ENCODE data around the gene DERL3.

DERL3 gene

GRCh38 chr22:23833017-23833751 is 5.6 kb downstream of the DERL3 start:
- no peak overlapping the region for H3K4me3 Mint-ChIP-seq
- H3K27me3 Mint-ChIP-seq, result no peaks in the 10 kb centered on the region
- H3K4me1 Mint-ChIP-seq, result peaks cover 20% of the 10 kb centered on the region
- H3K27ac Mint-ChIP-seq (ENCODE audit: low read depth), result no peak overlapping the region
- peaks cover 26% of the 10 kb centered on the region for H3K36me3 Mint-ChIP-seq (ENCODE audit: insufficient read depth)
- DNase-seq (ENCODE audit: low spot score in 2 of 2) (no peak), ATAC-seq (replicated peaks; ENCODE audit: extremely low read depth, poor library complexity, severe bottlenecking) (no peak)
- H3K9me3 Mint-ChIP-seq, result no peaks in the 10 kb centered on the region

- H3K4me1 Mint-ChIP-seq, result peaks cover 15% of the 10 kb centered on the region
- peaks cover 28% of the 10 kb centered on the region for H3K36me3 Mint-ChIP-seq (ENCODE audit: insufficient read depth)
- ATAC-seq (replicated peaks; ENCODE audit: extremely low read depth, poor library complexity, severe bottlenecking) (no peak), DNase-seq (ENCODE audit: low spot score in 2 of 2) (no peak)
- no peaks in the 10 kb centered on the region for H3K9me3 Mint-ChIP-seq
- H3K27me3 Mint-ChIP-seq, result no peaks in the 10 kb centered on the region
- H3K27ac Mint-ChIP-seq (ENCODE audit: low read depth), result peak overlapping the region; percentile 35
- no peak overlapping the region for H3K4me3 Mint-ChIP-seq
These were observed 6.4 kb downstream of the DERL3 start for GRCh38 chr22:23832226-23833016.

DNA sequence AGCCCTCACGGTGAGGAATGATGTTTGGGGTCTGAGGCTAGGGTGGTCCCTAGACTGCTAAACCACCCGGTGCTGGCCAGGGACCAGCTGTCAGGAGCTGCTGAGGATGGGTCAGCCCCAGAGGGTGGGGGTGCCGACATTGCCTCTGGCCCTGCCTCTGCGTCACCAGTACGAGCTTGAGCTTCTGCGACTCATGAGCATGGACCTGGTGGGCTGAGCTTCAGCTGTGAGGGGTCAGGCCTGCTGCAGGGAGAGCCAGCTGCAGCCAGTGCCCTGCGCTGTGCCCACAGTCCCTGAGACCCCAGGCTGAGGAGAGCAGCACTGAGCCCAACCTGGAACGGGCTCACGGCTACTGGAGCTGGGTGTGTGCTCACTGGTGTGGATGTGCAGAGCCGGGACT is 7.0 kb downstream of the DERL3 start:
- H3K4me1 Mint-ChIP-seq, result peaks cover 15% of the 10 kb centered on the region
- no peak overlapping the region for H3K4me3 Mint-ChIP-seq
- no peaks in the 10 kb centered on the region for H3K9me3 Mint-ChIP-seq
- no peak for ATAC-seq (replicated peaks; ENCODE audit: extremely low read depth, poor library complexity, severe bottlenecking)
- DNase-seq (ENCODE audit: low spot score in 2 of 2), result no peak
- peaks cover 29% of the 10 kb centered on the region for H3K36me3 Mint-ChIP-seq (ENCODE audit: insufficient read depth)
- peak overlapping the region; percentile 35 for H3K27ac Mint-ChIP-seq (ENCODE audit: low read depth)
- H3K27me3 Mint-ChIP-seq, result no peaks in the 10 kb centered on the region

DNA sequence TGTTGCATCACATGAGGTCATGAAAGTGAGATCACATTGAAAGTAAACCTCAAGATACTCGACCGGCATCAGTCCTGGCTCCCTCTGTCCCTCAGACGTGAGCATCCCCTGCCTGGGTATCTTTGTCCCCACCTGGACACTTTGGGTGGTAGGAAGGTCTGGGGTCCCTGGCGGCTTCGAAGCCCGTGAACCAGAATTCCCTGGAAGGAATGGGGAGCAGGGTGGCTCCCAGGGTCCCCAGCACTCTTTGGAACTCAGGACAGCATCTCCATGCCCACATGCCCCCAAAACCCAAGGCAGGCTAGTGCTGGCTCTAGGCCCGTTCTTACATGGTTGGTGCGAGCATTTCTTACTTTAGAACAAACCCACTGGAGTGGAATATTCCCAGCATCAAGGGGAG is 7.5 kb downstream of the DERL3 start:
- peaks cover 34% of the 10 kb centered on the region for H3K36me3 Mint-ChIP-seq (ENCODE audit: insufficient read depth)
- no peak overlapping the region for H3K27ac Mint-ChIP-seq (ENCODE audit: low read depth)
- ATAC-seq (replicated peaks; ENCODE audit: extremely low read depth, poor library complexity, severe bottlenecking) (no peak), DNase-seq (ENCODE audit: low spot score in 2 of 2) (no peak)
- H3K4me1 Mint-ChIP-seq, result peaks cover 15% of the 10 kb centered on the region
- H3K9me3 Mint-ChIP-seq, result no peaks in the 10 kb centered on the region
- no peaks in the 10 kb centered on the region for H3K27me3 Mint-ChIP-seq
- H3K4me3 Mint-ChIP-seq, result no peak overlapping the region

DNA sequence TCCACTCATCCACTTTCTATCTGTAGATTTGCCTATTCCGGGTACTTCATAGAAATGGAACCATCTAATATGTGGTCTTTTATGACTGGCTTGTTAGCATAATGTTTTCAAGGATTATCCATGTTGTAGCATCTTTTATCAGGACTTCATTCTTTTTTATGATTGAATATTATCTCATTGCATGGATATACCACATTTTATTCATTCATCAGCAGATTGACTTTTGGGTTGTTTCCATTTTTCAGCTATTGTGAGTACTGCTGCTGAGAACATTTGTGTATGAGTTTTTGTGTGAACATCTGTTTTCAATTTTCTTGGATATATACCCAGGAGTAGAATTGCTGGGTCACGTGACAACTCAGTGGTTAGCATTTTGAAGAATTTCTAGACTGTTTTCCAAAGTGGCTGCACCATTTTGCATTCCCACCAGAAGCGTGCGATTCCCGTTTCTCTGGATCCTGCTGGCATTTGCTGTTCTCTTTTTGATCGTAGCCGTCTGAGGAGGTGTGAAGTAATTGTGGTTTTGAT is 8.9 kb downstream of the DERL3 start:
- no peak overlapping the region for H3K27ac Mint-ChIP-seq (ENCODE audit: low read depth)
- ATAC-seq (replicated peaks; ENCODE audit: extremely low read depth, poor library complexity, severe bottlenecking) (no peak), DNase-seq (ENCODE audit: low spot score in 2 of 2) (no peak)
- peaks cover 15% of the 10 kb centered on the region for H3K4me1 Mint-ChIP-seq
- H3K27me3 Mint-ChIP-seq, result no peaks in the 10 kb centered on the region
- H3K36me3 Mint-ChIP-seq (ENCODE audit: insufficient read depth), result peaks cover 38% of the 10 kb centered on the region
- no peak overlapping the region for H3K4me3 Mint-ChIP-seq
- H3K9me3 Mint-ChIP-seq, result no peaks in the 10 kb centered on the region

GRCh38 chr22:23828800-23829680 is 9.8 kb downstream of the DERL3 start:
- no peak overlapping the region for H3K4me3 Mint-ChIP-seq
- H3K9me3 Mint-ChIP-seq, result no peaks in the 10 kb centered on the region
- DNase-seq (ENCODE audit: low spot score in 2 of 2) (no peak), ATAC-seq (replicated peaks; ENCODE audit: extremely low read depth, poor library complexity, severe bottlenecking) (no peak)
- peaks cover 16% of the 10 kb centered on the region for H3K4me1 Mint-ChIP-seq
- peak overlapping the region; percentile 66 for H3K27ac Mint-ChIP-seq (ENCODE audit: low read depth)
- H3K27me3 Mint-ChIP-seq, result no peaks in the 10 kb centered on the region
- H3K36me3 Mint-ChIP-seq (ENCODE audit: insufficient read depth), result peaks cover 45% of the 10 kb centered on the region

GRCh38 chr22:23827351-23827995 is 11.3 kb downstream of the DERL3 start:
- Mint-ChIP-seq H3K4me3 (no peak overlapping the region), H3K27me3 (no peaks in the 10 kb centered on the region), H3K27ac (ENCODE audit: low read depth) (no peak overlapping the region), H3K4me1 (peaks cover 21% of the 10 kb centered on the region), H3K9me3 (no peaks in the 10 kb centered on the region), H3K36me3 (ENCODE audit: insufficient read depth) (peaks cover 54% of the 10 kb centered on the region)
- DNase-seq (ENCODE audit: low spot score in 2 of 2) (no peak), ATAC-seq (replicated peaks; ENCODE audit: extremely low read depth, poor library complexity, severe bottlenecking) (no peak)

GRCh38 chr22:23826510-23827350 is 12.1 kb downstream of the DERL3 start:
- Mint-ChIP-seq H3K36me3 (ENCODE audit: insufficient read depth) (peaks cover 53% of the 10 kb centered on the region), H3K27ac (ENCODE audit: low read depth) (peak overlapping the region; percentile 32), H3K27me3 (no peaks in the 10 kb centered on the region), H3K9me3 (no peaks in the 10 kb centered on the region), H3K4me1 (peaks cover 21% of the 10 kb centered on the region), H3K4me3 (no peak overlapping the region)
- ATAC-seq (replicated peaks; ENCODE audit: extremely low read depth, poor library complexity, severe bottlenecking) (no peak), DNase-seq (ENCODE audit: low spot score in 2 of 2) (no peak)

DNA sequence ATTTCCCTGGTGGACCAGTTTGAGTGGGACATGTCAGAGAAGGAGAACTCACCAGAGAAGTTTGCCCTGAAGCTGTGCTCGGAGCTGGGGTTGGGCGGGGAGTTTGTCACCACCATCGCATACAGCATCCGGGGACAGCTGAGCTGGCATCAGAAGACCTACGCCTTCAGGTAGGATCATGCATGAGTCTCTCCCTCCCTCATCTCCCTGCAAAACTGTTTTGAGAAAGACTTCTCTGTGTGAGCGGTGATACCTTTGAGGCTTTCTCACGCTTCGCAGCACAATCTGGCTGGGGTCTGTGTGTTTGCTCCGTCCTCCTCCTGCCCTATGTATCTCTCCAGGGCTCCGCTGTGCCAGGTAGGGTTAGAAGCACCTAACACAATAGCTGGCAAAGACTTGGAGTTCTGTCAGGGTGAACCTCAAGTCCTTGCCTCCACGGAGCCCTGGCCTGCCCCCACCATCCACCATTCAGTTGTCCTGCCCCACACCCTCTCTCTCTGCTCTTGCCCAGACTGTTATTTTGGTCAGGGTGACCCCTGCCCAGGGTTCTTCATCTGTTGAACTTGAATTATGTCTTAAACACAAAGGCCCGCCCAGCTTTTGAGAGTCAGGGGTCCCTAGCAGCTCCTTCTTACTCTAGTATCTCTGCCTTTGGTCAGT is 13.4 kb downstream of the DERL3 start:
- H3K27me3 Mint-ChIP-seq, result no peaks in the 10 kb centered on the region
- no peak for DNase-seq (ENCODE audit: low spot score in 2 of 2)
- H3K9me3 Mint-ChIP-seq, result no peaks in the 10 kb centered on the region
- no peak for ATAC-seq (replicated peaks; ENCODE audit: extremely low read depth, poor library complexity, severe bottlenecking)
- peaks cover 49% of the 10 kb centered on the region for H3K36me3 Mint-ChIP-seq (ENCODE audit: insufficient read depth)
- H3K4me1 Mint-ChIP-seq, result peaks cover 20% of the 10 kb centered on the region
- H3K27ac Mint-ChIP-seq (ENCODE audit: low read depth), result no peak overlapping the region
- no peak overlapping the region for H3K4me3 Mint-ChIP-seq

- Mint-ChIP-seq H3K27me3 (no peaks in the 10 kb centered on the region), H3K36me3 (ENCODE audit: insufficient read depth) (peaks cover 44% of the 10 kb centered on the region), H3K4me3 (no peak overlapping the region), H3K4me1 (peaks cover 15% of the 10 kb centered on the region), H3K9me3 (no peaks in the 10 kb centered on the region), H3K27ac (ENCODE audit: low read depth) (no peak overlapping the region)
- ATAC-seq (replicated peaks; ENCODE audit: extremely low read depth, poor library complexity, severe bottlenecking) (no peak), DNase-seq (ENCODE audit: low spot score in 2 of 2) (no peak)
These were observed 14.1 kb downstream of the DERL3 start for GRCh38 chr22:23824476-23825245.
